Dendritic cell treated with granulocyte-macrophage colony-stimulating factor and Interleukin-4, amounts not matched to agents 40 ng/mL and 50 ng/mL, for 4 days (primary cell): ENCODE data around the gene EFHC2.

Experiments
- H3K27ac Mint-ChIP-seq: one replicate; pipeline ENCODE4 v1.8.0; 2022; ENCODE audit warnings: mild to moderate bottlenecking, mixed read lengths
- H3K27me3 Mint-ChIP-seq: one replicate; pipeline ENCODE4 v1.8.0; 2022; ENCODE audit warnings: mild to moderate bottlenecking, mixed read lengths
- H3K36me3 Mint-ChIP-seq: one replicate; pipeline ENCODE4 v1.8.0; 2022; ENCODE audit warnings: low read depth, mixed read lengths
- H3K4me1 Mint-ChIP-seq: one replicate; pipeline ENCODE4 v1.8.0; 2022; ENCODE audit warnings: low read depth, mixed read lengths
- H3K4me3 Mint-ChIP-seq: one replicate; pipeline ENCODE4 v1.8.0; 2022; ENCODE audit warnings: mild to moderate bottlenecking, moderate library complexity, mixed read lengths
- H3K9me3 Mint-ChIP-seq: one replicate; pipeline ENCODE4 v1.8.0; 2022; ENCODE audit warnings: mixed read lengths
- intact Hi-C: fragments of 100-400 bp; cut with micrococcal nuclease; formaldehyde crosslinking; loops from one replicate; pipeline ENCODE4 v1.15.0; 2022

The EFHC2 gene

DNA sequence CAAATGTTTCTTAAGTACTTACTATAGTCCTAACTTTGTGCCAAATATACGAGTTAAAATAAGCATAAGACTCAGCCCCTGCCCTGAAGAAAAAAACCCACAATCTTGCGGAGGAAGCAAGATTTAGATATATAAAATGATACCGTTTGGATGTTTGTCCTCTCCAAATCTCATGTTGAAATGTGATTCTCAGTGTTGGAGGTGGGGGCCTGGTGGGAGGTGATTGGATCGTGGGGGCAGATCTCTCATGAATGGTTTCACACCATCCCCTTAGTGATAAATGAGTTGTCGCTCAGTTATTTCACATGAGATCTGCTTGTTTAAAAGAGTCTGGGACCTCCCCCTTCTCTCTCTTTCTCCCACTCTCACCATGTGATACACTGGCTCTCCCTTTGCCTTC, 28.7 kb downstream of the EFHC2 start:
- no peaks in the 10 kb centered on the region for H3K9me3 Mint-ChIP-seq
- no peak overlapping the region for H3K4me3 Mint-ChIP-seq
- intact Hi-C loops = no loop called here
- H3K36me3 Mint-ChIP-seq = no peaks in the 10 kb centered on the region
- peaks cover 6% of the 10 kb centered on the region for H3K4me1 Mint-ChIP-seq
- H3K27me3 Mint-ChIP-seq = no peaks in the 10 kb centered on the region
- H3K27ac Mint-ChIP-seq = no peak overlapping the region

DNA sequence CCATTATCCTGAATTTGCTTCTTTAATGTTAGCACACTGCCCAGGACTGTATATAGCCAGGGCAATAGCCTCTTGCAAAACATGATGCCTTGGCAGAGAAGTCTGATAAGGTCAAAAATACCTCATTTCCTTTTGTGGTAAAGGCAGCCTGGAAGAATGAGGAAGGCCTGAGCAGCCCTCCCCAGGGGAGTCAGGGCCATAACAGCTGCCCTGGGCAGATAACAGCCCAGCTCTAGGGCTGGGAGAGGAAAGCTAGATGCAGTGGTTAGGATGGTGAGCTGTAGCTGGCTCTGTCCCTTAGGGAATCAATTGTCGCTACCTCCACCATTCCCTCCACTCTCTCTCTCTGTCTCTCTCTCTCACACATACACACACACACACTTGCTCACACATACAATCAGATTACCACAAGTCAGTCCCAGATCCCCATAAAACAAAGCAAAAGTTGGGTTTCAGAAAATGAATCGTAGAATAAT, 29.2 kb downstream of the EFHC2 start:
- Mint-ChIP-seq H3K36me3 (no peaks in the 10 kb centered on the region), H3K9me3 (no peaks in the 10 kb centered on the region), H3K4me3 (no peak overlapping the region), H3K4me1 (peaks cover 6% of the 10 kb centered on the region), H3K27me3 (no peaks in the 10 kb centered on the region), H3K27ac (no peak overlapping the region)
- intact Hi-C loops = no loop called here

GRCh38 chrX:44312421-44312820, 31.1 kb downstream of the EFHC2 start:
- Mint-ChIP-seq H3K9me3 (no peaks in the 10 kb centered on the region), H3K36me3 (no peaks in the 10 kb centered on the region)

GRCh38 chrX:44310227-44310626, 33.2 kb downstream of the EFHC2 start:
- Mint-ChIP-seq H3K4me1 (peaks cover 6% of the 10 kb centered on the region), H3K36me3 (no peaks in the 10 kb centered on the region), H3K27ac (no peak overlapping the region), H3K9me3 (no peaks in the 10 kb centered on the region), H3K27me3 (no peaks in the 10 kb centered on the region), H3K4me3 (no peak overlapping the region)
- intact Hi-C loops = no loop called here

More at GRCh38 chrX:44312421-44312820, 31.1 kb downstream of the EFHC2 start:
- intact Hi-C loops = no loop called here
- Mint-ChIP-seq H3K4me1 (peaks cover 6% of the 10 kb centered on the region), H3K27me3 (no peaks in the 10 kb centered on the region), H3K27ac (no peak overlapping the region), H3K4me3 (no peak overlapping the region)

DNA sequence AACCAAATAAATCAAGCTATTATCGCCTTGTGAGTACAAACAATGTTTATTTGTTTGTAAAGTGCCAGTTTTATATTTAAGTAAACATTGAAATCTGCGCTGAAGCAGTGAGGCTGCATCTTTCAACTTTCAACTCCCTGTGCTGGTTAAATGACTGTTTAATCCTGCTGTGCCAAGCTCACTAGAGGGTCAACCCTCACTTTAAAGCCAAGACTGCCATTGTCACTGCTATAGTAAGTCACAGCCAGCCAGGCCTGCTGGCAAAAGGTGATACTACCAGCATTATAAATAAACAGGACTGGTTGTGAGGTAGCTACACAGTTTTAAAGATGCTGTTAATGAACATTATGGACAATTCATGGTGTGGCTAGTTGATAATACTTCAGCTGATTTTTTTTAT, 34.6 kb downstream of the EFHC2 start:
- H3K27ac Mint-ChIP-seq = no peak overlapping the region
- H3K4me3 Mint-ChIP-seq = no peak overlapping the region
- H3K9me3 Mint-ChIP-seq = no peaks in the 10 kb centered on the region
- H3K4me1 Mint-ChIP-seq = no peaks in the 10 kb centered on the region
- intact Hi-C loops = no loop called here
- H3K27me3 Mint-ChIP-seq = no peaks in the 10 kb centered on the region
- H3K36me3 Mint-ChIP-seq = no peaks in the 10 kb centered on the region

DNA sequence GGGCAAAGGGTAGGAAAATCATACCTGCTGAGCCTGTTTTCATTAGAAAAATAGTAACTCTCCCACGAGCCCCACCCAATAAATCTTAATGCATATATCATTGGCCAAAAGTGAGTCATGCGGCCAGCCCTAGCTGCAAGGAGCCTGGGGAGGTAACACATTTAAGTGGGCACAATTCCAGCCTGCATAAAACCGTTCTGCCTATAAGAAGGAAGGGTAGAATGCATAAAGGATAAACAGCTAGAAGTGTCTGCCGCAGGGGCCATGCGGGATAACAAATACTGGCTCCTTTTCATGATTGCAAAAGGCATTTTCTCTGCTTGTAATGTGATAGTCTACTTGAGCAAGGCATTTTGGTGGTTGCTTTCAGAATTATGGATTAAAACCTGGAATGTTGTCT, 37.1 kb downstream of the EFHC2 start:
- Mint-ChIP-seq H3K4me1 (no peaks in the 10 kb centered on the region), H3K36me3 (no peaks in the 10 kb centered on the region), H3K9me3 (no peaks in the 10 kb centered on the region), H3K27me3 (no peaks in the 10 kb centered on the region), H3K27ac (no peak overlapping the region), H3K4me3 (no peak overlapping the region)
- intact Hi-C loops = no loop called here

GRCh38 chrX:44305921-44306320, 37.6 kb downstream of the EFHC2 start:
- Mint-ChIP-seq H3K36me3 (no peaks in the 10 kb centered on the region), H3K4me1 (no peaks in the 10 kb centered on the region), H3K9me3 (no peaks in the 10 kb centered on the region), H3K27me3 (no peaks in the 10 kb centered on the region), H3K4me3 (no peak overlapping the region), H3K27ac (no peak overlapping the region)
- intact Hi-C loops = no loop called here

DNA sequence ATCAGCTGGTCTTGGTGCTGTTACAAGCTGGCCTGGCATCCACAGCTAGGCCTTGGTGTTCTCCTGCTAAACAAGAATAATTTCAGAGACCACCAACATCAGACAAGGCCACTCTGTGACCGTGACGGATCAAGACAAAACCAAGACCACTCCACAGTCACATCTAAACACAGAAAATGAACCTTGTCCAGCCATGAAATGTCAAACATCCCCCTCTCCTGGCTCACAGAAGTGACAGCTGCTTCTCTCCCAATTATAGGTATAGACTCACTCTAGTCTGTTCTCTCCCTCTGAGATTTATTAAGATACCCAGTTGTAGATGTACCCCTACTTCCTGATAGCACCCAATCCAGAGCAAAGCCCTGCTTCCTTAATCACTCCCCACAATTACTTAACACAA, 40.4 kb downstream of the EFHC2 start:
- no peaks in the 10 kb centered on the region for H3K4me1 Mint-ChIP-seq
- no peaks in the 10 kb centered on the region for H3K9me3 Mint-ChIP-seq
- no peaks in the 10 kb centered on the region for H3K27me3 Mint-ChIP-seq
- intact Hi-C loops = no loop called here
- no peak overlapping the region for H3K27ac Mint-ChIP-seq
- H3K36me3 Mint-ChIP-seq = no peaks in the 10 kb centered on the region
- no peak overlapping the region for H3K4me3 Mint-ChIP-seq

- no peaks in the 10 kb centered on the region for H3K4me1 Mint-ChIP-seq
- H3K27me3 Mint-ChIP-seq = no peaks in the 10 kb centered on the region
- no peak overlapping the region for H3K27ac Mint-ChIP-seq
- no peaks in the 10 kb centered on the region for H3K9me3 Mint-ChIP-seq
- H3K36me3 Mint-ChIP-seq = no peaks in the 10 kb centered on the region
- H3K4me3 Mint-ChIP-seq = no peak overlapping the region
- intact Hi-C loops = no loop called here
Measured at GRCh38 chrX:44299177-44299576, 44.3 kb downstream of the EFHC2 start.

DNA sequence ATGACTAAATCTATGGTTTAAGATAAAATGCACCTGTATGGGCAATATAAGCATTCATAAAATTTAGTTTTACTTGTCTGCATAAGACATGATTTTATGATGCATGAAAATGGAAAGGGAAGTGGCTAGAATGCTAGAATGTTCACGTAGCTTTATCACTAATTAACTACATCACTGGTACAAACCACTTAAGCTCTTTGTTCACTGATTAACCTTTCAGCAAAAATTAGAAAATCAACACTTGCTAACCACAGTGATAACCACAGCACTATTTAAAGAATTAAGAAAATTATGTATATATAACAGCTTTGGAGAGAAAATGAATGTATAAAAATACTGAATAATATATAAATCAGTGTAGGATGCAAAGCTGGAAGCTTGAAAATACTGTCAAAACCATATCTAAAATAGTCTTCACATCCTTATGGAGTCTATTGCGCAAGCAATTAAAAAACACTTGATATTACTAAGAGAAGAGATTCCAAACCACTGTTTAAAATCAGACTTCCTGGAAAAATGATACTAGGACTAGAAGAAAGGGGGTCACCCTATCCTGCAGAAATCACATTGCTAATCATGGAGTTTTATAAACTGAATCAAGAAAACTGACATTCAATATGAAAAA, 51.9 kb downstream of the EFHC2 start:
- Mint-ChIP-seq H3K4me3 (no peak overlapping the region), H3K36me3 (no peaks in the 10 kb centered on the region), H3K4me1 (no peaks in the 10 kb centered on the region), H3K27me3 (no peaks in the 10 kb centered on the region), H3K27ac (no peak overlapping the region), H3K9me3 (no peaks in the 10 kb centered on the region)
- intact Hi-C loops = no loop called here

DNA sequence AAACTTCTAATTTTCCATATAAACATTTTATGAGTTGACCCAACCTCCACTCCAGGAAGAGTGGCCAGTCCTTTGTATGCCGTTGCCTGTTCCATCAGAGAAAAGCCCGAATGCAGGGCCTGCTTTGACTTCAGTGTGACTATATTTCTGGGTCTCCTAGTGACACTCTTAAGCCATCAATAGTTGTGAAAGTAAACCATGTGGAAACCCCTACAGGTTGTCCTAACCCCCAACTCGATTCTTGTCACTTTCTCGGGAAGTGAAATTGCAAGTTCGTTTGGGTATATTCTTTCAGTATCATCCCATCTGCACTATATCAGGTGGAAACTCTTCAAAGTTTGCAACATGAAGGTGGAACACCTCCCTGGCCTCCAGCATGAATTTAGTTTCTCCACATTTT, 52.8 kb downstream of the EFHC2 start:
- no peak overlapping the region for H3K27ac Mint-ChIP-seq
- H3K4me1 Mint-ChIP-seq = no peaks in the 10 kb centered on the region
- H3K9me3 Mint-ChIP-seq = no peaks in the 10 kb centered on the region
- no peak overlapping the region for H3K4me3 Mint-ChIP-seq
- no peaks in the 10 kb centered on the region for H3K36me3 Mint-ChIP-seq
- H3K27me3 Mint-ChIP-seq = no peaks in the 10 kb centered on the region
- intact Hi-C loops = no loop called here

DNA sequence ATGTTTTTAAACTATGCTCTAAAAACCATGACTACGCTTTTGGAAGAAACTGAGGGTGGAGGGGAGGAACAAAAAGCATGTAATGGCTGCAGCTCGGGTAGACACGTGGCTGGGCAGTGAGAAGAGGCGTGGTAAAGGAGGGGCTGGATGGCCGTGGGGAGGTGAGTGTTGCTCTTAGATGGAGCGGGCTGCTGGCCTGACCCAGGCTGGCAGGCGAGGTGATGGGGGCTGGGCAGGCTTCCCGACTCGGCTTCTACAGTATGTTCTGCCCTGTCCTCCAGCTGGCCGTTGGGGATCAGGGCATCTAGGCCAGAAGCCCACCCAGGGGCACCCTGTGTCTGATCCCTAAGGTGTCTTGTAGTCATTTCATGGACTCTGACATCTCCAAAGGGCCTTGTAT, 60.7 kb downstream of the EFHC2 start:
- H3K36me3 Mint-ChIP-seq = no peaks in the 10 kb centered on the region
- no peaks in the 10 kb centered on the region for H3K27me3 Mint-ChIP-seq
- no peaks in the 10 kb centered on the region for H3K9me3 Mint-ChIP-seq
- no peak overlapping the region for H3K27ac Mint-ChIP-seq
- peaks cover 7% of the 10 kb centered on the region for H3K4me1 Mint-ChIP-seq
- H3K4me3 Mint-ChIP-seq = no peak overlapping the region
- intact Hi-C loops = no loop called here

- no peaks in the 10 kb centered on the region for H3K36me3 Mint-ChIP-seq
- peaks cover 7% of the 10 kb centered on the region for H3K4me1 Mint-ChIP-seq
- no peaks in the 10 kb centered on the region for H3K27me3 Mint-ChIP-seq
- intact Hi-C loops = no loop called here
- H3K4me3 Mint-ChIP-seq = no peak overlapping the region
- H3K9me3 Mint-ChIP-seq = no peaks in the 10 kb centered on the region
- H3K27ac Mint-ChIP-seq = no peak overlapping the region
Measured at GRCh38 chrX:44280116-44280515, 63.4 kb downstream of the EFHC2 start.

- no peak overlapping the region for H3K4me3 Mint-ChIP-seq
- intact Hi-C loops = no loop called here
- H3K9me3 Mint-ChIP-seq = no peaks in the 10 kb centered on the region
- H3K27me3 Mint-ChIP-seq = peaks cover 23% of the 10 kb centered on the region
- H3K36me3 Mint-ChIP-seq = no peaks in the 10 kb centered on the region
- H3K4me1 Mint-ChIP-seq = no peaks in the 10 kb centered on the region
- H3K27ac Mint-ChIP-seq = no peak overlapping the region
Measured at GRCh38 chrX:44274096-44274495, 69.4 kb downstream of the EFHC2 start.

- no peaks in the 10 kb centered on the region for H3K36me3 Mint-ChIP-seq
- H3K4me1 Mint-ChIP-seq = no peaks in the 10 kb centered on the region
- H3K27me3 Mint-ChIP-seq = peaks cover 39% of the 10 kb centered on the region
- H3K4me3 Mint-ChIP-seq = no peak overlapping the region
- intact Hi-C loops = no loop called here
- no peaks in the 10 kb centered on the region for H3K9me3 Mint-ChIP-seq
- H3K27ac Mint-ChIP-seq = no peak overlapping the region
Measured at GRCh38 chrX:44267861-44268260, 75.6 kb downstream of the EFHC2 start.
